ENCODE data around the gene CTAG1A.
"Not testable (repeated sequence)": the region's sequence is repeated elsewhere in the genome, so short reads cannot be mapped to it uniquely, and the experiment has no call there.

Gene CTAG1A

GRCh38 chrX:154590415-154590814 is 5.5 kb downstream of the CTAG1A start:
- H2BK15ac ChIP-seq (ENCODE audit: low read depth, poor library complexity, severe bottlenecking); H4K91ac ChIP-seq (ENCODE audit: low read length): not testable (repeated sequence)
- no CpG with 5 or more reads among the region's 13 CpGs for WGBS

GRCh38 chrX:154592505-154592904 is 7.6 kb downstream of the CTAG1A start:
- H2BK12ac ChIP-seq (ENCODE audit: low read length in 2 of 2), result no peak overlapping the region
- H3K36me3 ChIP-seq (ENCODE audit: control insufficient read depth in 1 of 2, insufficient read depth in 2 of 2, low read depth in 1 of 2, low read length in 2 of 2), result no peaks in the 10 kb centered on the region
- H3K4me1 ChIP-seq (ENCODE audit: control insufficient read depth, insufficient read depth, low read depth, low read length), result peaks cover 7% of the 10 kb centered on the region
- H2BK5ac ChIP-seq (ENCODE audit: low read depth, low read length, poor library complexity, severe bottlenecking), result no peak overlapping the region
- no peak overlapping the region for H3K27ac ChIP-seq (ENCODE audit: low read length, poor library complexity, severe bottlenecking)
- H3K9ac ChIP-seq (ENCODE audit: low read length), result no peak overlapping the region
- no peak overlapping the region for H2AK5ac ChIP-seq (ENCODE audit: low read length, severe bottlenecking)
- peaks cover 2% of the 10 kb centered on the region for H3K9me3 ChIP-seq (ENCODE audit: control insufficient read depth, low read length)
- H4K91ac ChIP-seq (ENCODE audit: low read length), result no peak overlapping the region
- no peak overlapping the region for H3K4me2 ChIP-seq (ENCODE audit: low read length, poor library complexity, severe bottlenecking)
- DNase-seq, result no peak
- no peak overlapping the region for H4K8ac ChIP-seq (ENCODE audit: low read length)
- H2AFZ ChIP-seq (ENCODE audit: low read depth, low read length), result no peak overlapping the region
- H3K14ac ChIP-seq (ENCODE audit: low read length in 2 of 2), result no peak overlapping the region
- no peaks in the 10 kb centered on the region for H3K79me1 ChIP-seq (replicated peaks; ENCODE audit: low read length, poor library complexity, severe bottlenecking)
- H3K4ac ChIP-seq (ENCODE audit: low read depth in 1 of 2, low read length in 2 of 2), result no peak overlapping the region
- no peak overlapping the region for H3K23ac ChIP-seq (ENCODE audit: low read length in 2 of 2)
- 88% methylated on average over 5 of the region's 5 CpGs for WGBS
- H2BK15ac ChIP-seq (ENCODE audit: low read depth, poor library complexity, severe bottlenecking), result no peak overlapping the region
- H3K18ac ChIP-seq (ENCODE audit: low read depth in 1 of 2, low read length in 2 of 2), result no peak overlapping the region
- H3K4me3 ChIP-seq (ENCODE audit: insufficient read depth in 1 of 2, low read depth in 1 of 2, low read length in 2 of 2), result no peak overlapping the region
- no peak overlapping the region for H2BK120ac ChIP-seq (ENCODE audit: low read depth, low read length)
- H3K27me3 ChIP-seq (ENCODE audit: control insufficient read depth in 1 of 2, insufficient read depth in 1 of 2, low read length in 2 of 2), result peaks cover 10 to 54% of the 10 kb centered on the region in 2 experiments

More at GRCh38 chrX:154590415-154590814, 5.5 kb downstream of the CTAG1A start:
- H3K4me1 ChIP-seq (ENCODE audit: control insufficient read depth, insufficient read depth, low read depth, low read length); H3K9me3 ChIP-seq (ENCODE audit: control insufficient read depth, low read length); H2BK120ac ChIP-seq (ENCODE audit: low read depth, low read length); H3K14ac ChIP-seq (ENCODE audit: low read length in 2 of 2); H3K9ac ChIP-seq (ENCODE audit: low read length); H2AK5ac ChIP-seq (ENCODE audit: low read length, severe bottlenecking); H3K18ac ChIP-seq (ENCODE audit: low read depth in 1 of 2, low read length in 2 of 2); H3K4me3 ChIP-seq (ENCODE audit: insufficient read depth in 1 of 2, low read depth in 1 of 2, low read length in 2 of 2); DNase-seq; H2AFZ ChIP-seq (ENCODE audit: low read depth, low read length); H3K4me2 ChIP-seq (ENCODE audit: low read length, poor library complexity, severe bottlenecking); H3K36me3 ChIP-seq (ENCODE audit: control insufficient read depth in 1 of 2, insufficient read depth in 2 of 2, low read depth in 1 of 2, low read length in 2 of 2); H3K79me1 ChIP-seq (replicated peaks; ENCODE audit: low read length, poor library complexity, severe bottlenecking); H3K27ac ChIP-seq (ENCODE audit: low read length, poor library complexity, severe bottlenecking); H2BK12ac ChIP-seq (ENCODE audit: low read length in 2 of 2); H3K4ac ChIP-seq (ENCODE audit: low read depth in 1 of 2, low read length in 2 of 2); H4K8ac ChIP-seq (ENCODE audit: low read length); H2BK5ac ChIP-seq (ENCODE audit: low read depth, low read length, poor library complexity, severe bottlenecking); H3K23ac ChIP-seq (ENCODE audit: low read length in 2 of 2): not testable (repeated sequence)
- H3K27me3 ChIP-seq (ENCODE audit: control insufficient read depth in 1 of 2, insufficient read depth in 1 of 2, low read length in 2 of 2), result peaks cover 10 to 36% of the 10 kb centered on the region in 2 experiments

GRCh38 chrX:154593201-154593600 is 8.3 kb downstream of the CTAG1A start:
- Histone ChIP-seq H2AFZ (ENCODE audit: low read depth, low read length) (no peak overlapping the region), H3K36me3 (ENCODE audit: control insufficient read depth in 1 of 2, insufficient read depth in 2 of 2, low read depth in 1 of 2, low read length in 2 of 2) (no peaks in the 10 kb centered on the region), H2AK5ac (ENCODE audit: low read length, severe bottlenecking) (no peak overlapping the region), H3K27ac (ENCODE audit: low read length, poor library complexity, severe bottlenecking) (no peak overlapping the region), H3K4me1 (ENCODE audit: control insufficient read depth, insufficient read depth, low read depth, low read length) (peaks cover 7% of the 10 kb centered on the region), H3K9me3 (ENCODE audit: control insufficient read depth, low read length) (peaks cover 2% of the 10 kb centered on the region), H2BK120ac (ENCODE audit: low read depth, low read length) (no peak overlapping the region), H2BK5ac (ENCODE audit: low read depth, low read length, poor library complexity, severe bottlenecking) (no peak overlapping the region), H2BK15ac (ENCODE audit: low read depth, poor library complexity, severe bottlenecking) (no peak overlapping the region), H3K27me3 (ENCODE audit: control insufficient read depth in 1 of 2, insufficient read depth in 1 of 2, low read length in 2 of 2) (peaks cover 10 to 54% of the 10 kb centered on the region in 2 experiments), H3K4me2 (ENCODE audit: low read length, poor library complexity, severe bottlenecking) (no peak overlapping the region), H3K14ac (ENCODE audit: low read length in 2 of 2) (no peak overlapping the region), H4K91ac (ENCODE audit: low read length) (no peak overlapping the region), H3K79me1 (replicated peaks; ENCODE audit: low read length, poor library complexity, severe bottlenecking) (no peaks in the 10 kb centered on the region), H3K4me3 (ENCODE audit: insufficient read depth in 1 of 2, low read depth in 1 of 2, low read length in 2 of 2) (no peak overlapping the region), H2BK12ac (ENCODE audit: low read length in 2 of 2) (no peak overlapping the region), H3K4ac (ENCODE audit: low read depth in 1 of 2, low read length in 2 of 2) (no peak overlapping the region), H3K9ac (ENCODE audit: low read length) (no peak overlapping the region), H4K8ac (ENCODE audit: low read length) (no peak overlapping the region), H3K23ac (ENCODE audit: low read length in 2 of 2) (no peak overlapping the region), H3K18ac (ENCODE audit: low read depth in 1 of 2, low read length in 2 of 2) (no peak overlapping the region)
- 100% methylated on average over 4 of the region's 5 CpGs for WGBS
- no peak for DNase-seq

- Histone ChIP-seq H3K9ac (ENCODE audit: low read length) (no peak overlapping the region), H3K14ac (ENCODE audit: low read length in 2 of 2) (no peak overlapping the region), H3K36me3 (ENCODE audit: control insufficient read depth in 1 of 2, insufficient read depth in 2 of 2, low read depth in 1 of 2, low read length in 2 of 2) (no peaks in the 10 kb centered on the region), H3K27me3 (ENCODE audit: control insufficient read depth in 1 of 2, insufficient read depth in 1 of 2, low read length in 2 of 2) (peaks cover 10 to 60% of the 10 kb centered on the region in 2 experiments), H3K23ac (ENCODE audit: low read length in 2 of 2) (no peak overlapping the region), H2BK120ac (ENCODE audit: low read depth, low read length) (no peak overlapping the region), H3K79me1 (replicated peaks; ENCODE audit: low read length, poor library complexity, severe bottlenecking) (no peaks in the 10 kb centered on the region), H3K9me3 (ENCODE audit: control insufficient read depth, low read length) (peaks cover 2% of the 10 kb centered on the region), H2BK15ac (ENCODE audit: low read depth, poor library complexity, severe bottlenecking) (no peak overlapping the region), H3K4ac (ENCODE audit: low read depth in 1 of 2, low read length in 2 of 2) (no peak overlapping the region), H4K91ac (ENCODE audit: low read length) (no peak overlapping the region), H2BK12ac (ENCODE audit: low read length in 2 of 2) (no peak overlapping the region), H2AFZ (ENCODE audit: low read depth, low read length) (no peak overlapping the region), H4K8ac (ENCODE audit: low read length) (no peak overlapping the region), H3K4me3 (ENCODE audit: insufficient read depth in 1 of 2, low read depth in 1 of 2, low read length in 2 of 2) (no peak overlapping the region), H2AK5ac (ENCODE audit: low read length, severe bottlenecking) (no peak overlapping the region), H3K4me2 (ENCODE audit: low read length, poor library complexity, severe bottlenecking) (no peak overlapping the region), H3K27ac (ENCODE audit: low read length, poor library complexity, severe bottlenecking) (no peak overlapping the region), H2BK5ac (ENCODE audit: low read depth, low read length, poor library complexity, severe bottlenecking) (no peak overlapping the region), H3K4me1 (ENCODE audit: control insufficient read depth, insufficient read depth, low read depth, low read length) (peaks cover 7% of the 10 kb centered on the region), H3K18ac (ENCODE audit: low read depth in 1 of 2, low read length in 2 of 2) (no peak overlapping the region)
- 80% methylated on average over 4 of the region's 4 CpGs for WGBS
- no peak for DNase-seq
Observed at GRCh38 chrX:154594491-154594890, 9.6 kb downstream of the CTAG1A start.

Data from mesenchymal stem cell (in vitro differentiated cells and primary cell).